KG1 (cell line): Measurements from ENCODE around the gene CBLC.

Experiments
- DNase-seq: peaks from one replicate; lab custom pipeline; 2025; lab: John Stamatoyannopoulos, UW

The CBLC gene

GRCh38 chr19:44746946-44747738, 30.5 kb upstream of the CBLC start:
- DNase-seq = peak; percentile 46

- DNase-seq = peak; percentile 64
Observed at GRCh38 chr19:44747739-44748425, 29.8 kb upstream of the CBLC start.

GRCh38 chr19:44748426-44749254, 29.1 kb upstream of the CBLC start, which contains the start of gene BCL3:
TSS of gene BCL3 (plus strand) at chr19:44748708. CDS start at chr19:44748791, 83 bp downstream.
- DNase-seq = no peak

GRCh38 chr19:44749292-44749691, 28.4 kb upstream of the CBLC start:
- DNase-seq = no peak

- DNase-seq = no peak
Observed at GRCh38 chr19:44749994-44750393, 27.7 kb upstream of the CBLC start.

GRCh38 chr19:44752123-44752815, 25.4 kb upstream of the CBLC start:
- DNase-seq = no peak

GRCh38 chr19:44752816-44753625, 24.7 kb upstream of the CBLC start:
- peak; percentile 96 for DNase-seq

GRCh38 chr19:44753626-44753931, 24.1 kb upstream of the CBLC start:
- DNase-seq = no peak

- peak; percentile 75 for DNase-seq
Observed at GRCh38 chr19:44753932-44754749, 23.5 kb upstream of the CBLC start.

- DNase-seq = no peak
Observed at GRCh38 chr19:44754750-44755080, 23.0 kb upstream of the CBLC start.

- no peak for DNase-seq
Observed at GRCh38 chr19:44755219-44755618, 22.5 kb upstream of the CBLC start.

GRCh38 chr19:44756089-44756562, 21.6 kb upstream of the CBLC start:
- no peak for DNase-seq

GRCh38 chr19:44757057-44757734, 20.5 kb upstream of the CBLC start:
- DNase-seq = no peak

GRCh38 chr19:44757735-44758505, 19.8 kb upstream of the CBLC start:
- no peak for DNase-seq

- no peak for DNase-seq
Observed at GRCh38 chr19:44758596-44758995, 19.1 kb upstream of the CBLC start.

GRCh38 chr19:44759083-44759804, 18.4 kb upstream of the CBLC start:
- no peak for DNase-seq

GRCh38 chr19:44762038-44762437, 15.7 kb upstream of the CBLC start:
- no peak for DNase-seq
